Thyroid gland (tissue), 4 donors: ENCODE measurements around the gene FXYD2. TPM values are rescaled to one million over a fixed set of nuclear protein-coding genes. Genes with fewer than 3 reads are reported as not detected.

Experiments
- DNase-seq, 2 donors: peaks; one replicate each; pipeline ENCODE4 v3.0.0-alpha.2; 2019
- H3K27ac ChIP-seq, 3 donors: fragments of 200-600 bp; sonication (generic); 1 replicate in 2 of 3; 2 replicates in 1 of 3; pipeline ENCODE4 v1.5.1; 2016 to 2019; ENCODE audit warnings: mild to moderate bottlenecking in 1 of 3, moderate library complexity in 1 of 3
- H3K27me3 ChIP-seq: fragments of 200-600 bp; sonication (generic); one replicate; pipeline ENCODE4 v1.5.1; 2019
- H3K36me3 ChIP-seq, 2 donors: fragments of 200-600 bp; sonication (generic); one replicate each; pipeline ENCODE4 v1.5.1; 2016 to 2019
- H3K4me1 ChIP-seq, 2 donors: fragments of 200-600 bp; sonication (generic); one replicate each; pipeline ENCODE4 v1.5.1; 2017 to 2019
- H3K4me3 ChIP-seq, 3 donors: fragments of 200-600 bp; sonication (generic); replicated peaks in 1 of 3; 1 replicate in 2 of 3; 2 replicates in 1 of 3; pipeline ENCODE4 v1.5.1; 2016; ENCODE audit warnings: mild to moderate bottlenecking in 1 of 3
- H3K9me3 ChIP-seq: fragments of 200-600 bp; sonication (generic); one replicate; pipeline ENCODE4 v1.5.1; 2017
- CTCF ChIP-seq, 6 experiments: fragments of 200-600 bp in 3 of 6; fragments of 450-650 bp in 3 of 6; sonication (generic) in 3 of 6; IDR thresholded peaks; one replicate each; pipeline ENCODE4 v1.5.1; 2016 to 2019; ENCODE audit warnings: antibody characterized with exemption in 6 of 6, mild to moderate bottlenecking in 2 of 6, inconsistent platforms in 1 of 6, moderate library complexity in 1 of 6
- POLR2A ChIP-seq, 2 donors: fragments of 450-650 bp; IDR thresholded peaks; one replicate each; pipeline ENCODE4 v1.6.1; 2017; ENCODE audit warnings: antibody characterized with exemption in 2 of 2, mild to moderate bottlenecking in 2 of 2, moderate library complexity in 1 of 2
- WGBS, 2 donors: methylation state at CpG; one replicate each; pipeline ENCODE4 v1.1.5; 2017; 5-methylcytosine and 5-hydroxymethylcytosine counted together
- intact Hi-C: fragments of 100-400 bp; cut with DNase I; formaldehyde crosslinking; loops from one replicate; pipeline ENCODE4 v1.15.1; 2023
- total RNA-seq, 4 donors: library from RNA; depleted of rRNA; stranded (reverse); fragments of >200 nt; gene quantifications; one replicate each; pipeline ENCODE4 v1.2.3, GENCODE V29; 2016

Gene FXYD2
- total RNA-seq: 1 to 10 TPM in 3 of 4 donors, under 1 TPM in 1; 0.42 to 2.8 (median 1.5) TPM

- DNase-seq: no peak
- H3K36me3 ChIP-seq: no peaks in the 10 kb centered on the region
- peaks cover under 1 to 35% of the 10 kb centered on the region in 2 donors for H3K4me1 ChIP-seq
- H3K4me3 ChIP-seq: no peak within 1 kb of the TSS
- no peaks in the 10 kb centered on the region for H3K9me3 ChIP-seq
- WGBS, 2 donors: 61 to 76% methylated on average over 22 of the region's 22 CpGs
- peak within 1 kb of the TSS; percentile 44 to 79 (median 57) for H3K27ac ChIP-seq
- intact Hi-C loops: no loop called here
- no peak for TF ChIP-seq CTCF (IDR thresholded peaks at IDR 0.05)
- TF ChIP-seq POLR2A (IDR thresholded peaks at IDR 0.05): no peak
- no peaks in the 10 kb centered on the region for H3K27me3 ChIP-seq
These were observed at the start of gene FXYD2 for GRCh38 chr11:117824571-117825537. FXYD2 (minus strand) TSS chr11:117824744; CDS start chr11:117824678, 66 bp downstream.

- Histone ChIP-seq H3K9me3 (no peaks in the 10 kb centered on the region), H3K27ac (peak overlapping the region in 1 of 3 donors; percentile 48), H3K27me3 (no peaks in the 10 kb centered on the region), H3K4me3 (no peak overlapping the region), H3K4me1 (peaks cover 13 to 43% of the 10 kb centered on the region in 2 donors), H3K36me3 (no peaks in the 10 kb centered on the region)
- TF ChIP-seq POLR2A (IDR thresholded peaks at IDR 0.05) (no peak), CTCF (IDR thresholded peaks at IDR 0.05) (no peak)
- 89 to 92% methylated on average over 8 of the region's 8 CpGs for WGBS, 2 donors
- no peak for DNase-seq
- intact Hi-C loops: no loop called here
These were observed 49.2 kb upstream of the FXYD2 start for GRCh38 chr11:117873828-117874125.

- no peak for DNase-seq
- TF ChIP-seq POLR2A (IDR thresholded peaks at IDR 0.05) (no peak), CTCF (IDR thresholded peaks at IDR 0.05) (no peak)
- Histone ChIP-seq H3K36me3 (no peaks in the 10 kb centered on the region), H3K4me1 (peaks cover 18 to 48% of the 10 kb centered on the region in 2 donors), H3K27ac (peak overlapping the region in 1 of 3 donors; percentile 6), H3K9me3 (no peaks in the 10 kb centered on the region), H3K4me3 (no peak overlapping the region), H3K27me3 (no peaks in the 10 kb centered on the region)
- WGBS, 2 donors: 87 to 92% methylated on average over 15 of the region's 15 CpGs
- intact Hi-C loops: no loop called here
These were observed 48.7 kb upstream of the FXYD2 start for GRCh38 chr11:117872975-117873827.

GRCh38 chr11:117872420-117872961 is 47.9 kb upstream of the FXYD2 start:
- TF ChIP-seq POLR2A (IDR thresholded peaks at IDR 0.05): no peak
- no peak for TF ChIP-seq CTCF (IDR thresholded peaks at IDR 0.05)

More at GRCh38 chr11:117872420-117872961, 47.9 kb upstream of the FXYD2 start:
- H3K27ac ChIP-seq: peak overlapping the region in 1 of 3 donors; percentile 6
- no peaks in the 10 kb centered on the region for H3K36me3 ChIP-seq
- no peak for DNase-seq
- WGBS, 2 donors: 65 to 69% methylated on average over 12 of the region's 12 CpGs
- no peak overlapping the region for H3K4me3 ChIP-seq
- intact Hi-C loops: no loop called here
- H3K9me3 ChIP-seq: no peaks in the 10 kb centered on the region
- H3K27me3 ChIP-seq: no peaks in the 10 kb centered on the region
- peaks cover 18 to 49% of the 10 kb centered on the region in 2 donors for H3K4me1 ChIP-seq
